HepG2 (cell line): ENCODE data around the gene PSMB3. TPM values are rescaled to one million over a fixed set of nuclear protein-coding genes. Genes with fewer than 3 reads are reported as not detected.

ENCODE experiments used
- ADNP ChIP-seq: sonication (generic); formaldehyde crosslinking; IDR thresholded peaks from 2 replicates; pipeline ENCODE4 v1.4.0; 2020; ENCODE audit warnings: missing genetic modification reagents
- ARHGAP35 ChIP-seq: sonication (generic); formaldehyde crosslinking; IDR thresholded peaks from 2 replicates; pipeline ENCODE4 v1.9.0; 2022; ENCODE audit warnings: mild to moderate bottlenecking, inconsistent platforms, moderate library complexity, missing genetic modification reagents, borderline replicate concordance
- FOXC1 ChIP-seq: sonication (generic); formaldehyde crosslinking; IDR thresholded peaks from 2 replicates; pipeline ENCODE4 v1.8.0; 2022; ENCODE audit warnings: mild to moderate bottlenecking, missing genetic modification reagents, borderline replicate concordance
- HDAC2 ChIP-seq: sonication (generic); formaldehyde crosslinking; IDR thresholded peaks from 2 replicates; pipeline ENCODE4 v1.4.0; 2020; ENCODE audit warnings: missing genetic modification reagents
- HNRNPH1 ChIP-seq: fragments of 200-400 bp; formaldehyde crosslinking; optimal IDR thresholded peaks from 2 replicates; pipeline ENCODE3; 2017; ENCODE audit warnings: mild to moderate bottlenecking, low read depth, low read length
- HNRNPK ChIP-seq: fragments of 200-400 bp; formaldehyde crosslinking; IDR thresholded peaks from 2 replicates; pipeline ENCODE4 v1.6.1; 2018; ENCODE audit warnings: low read length, low read depth, moderate library complexity, mild to moderate bottlenecking; ENCODE audit not compliant: poor library complexity, severe bottlenecking
- HOXA7 ChIP-seq: sonication (generic); formaldehyde crosslinking; IDR thresholded peaks from 2 replicates; pipeline ENCODE4 v1.8.1; 2022; ENCODE audit warnings: mild to moderate bottlenecking, missing genetic modification reagents, moderate library complexity
- MBNL3 ChIP-seq: fragments of 250-450 bp; sonication (Bioruptor Pico); conservative IDR thresholded peaks from 2 replicates; pipeline ENCODE4 v1.8.0; 2022; ENCODE audit warnings: mild to moderate bottlenecking, inconsistent platforms
- MXD4 ChIP-seq: IDR thresholded peaks from 2 replicates; pipeline ENCODE4 v1.6.1; 2016; ENCODE audit warnings: mild to moderate bottlenecking, missing biosample characterization, missing genetic modification reagents
- NCOR1 ChIP-seq: fragments of 200-600 bp; sonication (generic); IDR thresholded peaks from 2 replicates; pipeline ENCODE4 v1.7.0; 2017; ENCODE audit warnings: antibody characterized with exemption, low read length, borderline replicate concordance
- NKX3-1 ChIP-seq: sonication (generic); formaldehyde crosslinking; IDR thresholded peaks from 2 replicates; pipeline ENCODE4 v1.5.0; 2020; ENCODE audit warnings: missing genetic modification reagents
- NONO ChIP-seq, 2 experiments: fragments of 450-650 bp in 1 of 2; sonication (generic) in 1 of 2; formaldehyde crosslinking in 1 of 2; IDR thresholded peaks in 1 of 2; conservative IDR thresholded peaks in 1 of 2; 2 replicates each; pipeline versions ENCODE4 v1.6.1 to v1.8.0; 2017 to 2022; ENCODE audit warnings: mild to moderate bottlenecking in 1 of 2, missing genetic modification reagents in 1 of 2, moderate library complexity in 1 of 2
- NR2C2 ChIP-seq: sonication (generic); formaldehyde crosslinking; IDR thresholded peaks from 2 replicates; pipeline ENCODE4 v1.4.0; 2020; ENCODE audit warnings: missing genetic modification reagents, mild to moderate bottlenecking, moderate library complexity, borderline replicate concordance
- PHF8 ChIP-seq: sonication (generic); formaldehyde crosslinking; IDR thresholded peaks from 2 replicates; pipeline ENCODE4 v1.5.0; 2020; ENCODE audit warnings: missing genetic modification reagents
- ZFP36L2 ChIP-seq: sonication (generic); formaldehyde crosslinking; IDR thresholded peaks from 2 replicates; pipeline ENCODE4 v1.4.0; 2020; ENCODE audit warnings: missing genetic modification reagents
- ZFP41 ChIP-seq: sonication (generic); formaldehyde crosslinking; IDR thresholded peaks from 2 replicates; pipeline ENCODE4 v1.4.0; 2020; ENCODE audit warnings: mild to moderate bottlenecking, missing genetic modification reagents, borderline replicate concordance
- ZFY ChIP-seq: sonication (generic); formaldehyde crosslinking; IDR thresholded peaks from 2 replicates; pipeline ENCODE4 v1.4.0; 2020; ENCODE audit warnings: missing genetic modification reagents
- ZIK1 ChIP-seq: sonication (generic); formaldehyde crosslinking; IDR thresholded peaks from 2 replicates; pipeline ENCODE4 v1.5.0; 2020; ENCODE audit warnings: mild to moderate bottlenecking, low read depth, missing genetic modification reagents, borderline replicate concordance
- ZNF317 ChIP-seq: sonication (generic); formaldehyde crosslinking; IDR thresholded peaks from 2 replicates; pipeline ENCODE4 v1.5.0; 2020; ENCODE audit warnings: mild to moderate bottlenecking, missing genetic modification reagents
- ZNF816 ChIP-seq: sonication (generic); formaldehyde crosslinking; IDR thresholded peaks from 2 replicates; pipeline ENCODE4 v1.8.0; 2022; ENCODE audit warnings: missing genetic modification reagents, mild to moderate bottlenecking, borderline replicate concordance
- polyA plus RNA-seq, 8 experiments: library from polyadenylated mRNA; depleted of rRNA in 3 of 8; stranded (reverse) in 7 of 8; unstranded in 1 of 8; fragments of >200 nt; fragmentation: Illumina TruSeq in 4 of 8; extraction: Trizol in 4 of 8; gene quantifications; 2 replicates each; pipeline versions ENCODE4 v1.2.1 to v1.2.3, GENCODE V29; 2011 to 2016; ENCODE audit warnings: low read depth in 4 of 8, missing spikeins in 1 of 8, mixed read lengths in 1 of 8; ENCODE audit not compliant: insufficient read depth in 1 of 8
- total RNA-seq, 5 experiments: library from RNA; depleted of rRNA; stranded (reverse); fragments of >200 nt; fragmentation: Illumina TruSeq; extraction: Trizol; gene quantifications; 2 replicates each; pipeline ENCODE4 v1.2.3, GENCODE V29; 2016; ENCODE audit warnings: low read depth in 1 of 5
- TF ChIP-seq, protein P1 (sequence below): sonication (generic); formaldehyde crosslinking; IDR thresholded peaks from 2 replicates; pipeline ENCODE4 v1.9.0; 2021; ENCODE audit warnings: missing genetic modification reagents, borderline replicate concordance
- TF ChIP-seq, protein P2 (sequence below): sonication (generic); formaldehyde crosslinking; IDR thresholded peaks from 2 replicates; pipeline ENCODE4 v1.9.0; 2021; ENCODE audit warnings: missing genetic modification reagents, borderline replicate concordance
- TF ChIP-seq, protein P3 (sequence below): sonication (generic); formaldehyde crosslinking; IDR thresholded peaks from 2 replicates; pipeline ENCODE4 v1.4.0; 2020; ENCODE audit warnings: missing genetic modification reagents

Gene PSMB3
- total and polyA plus RNA-seq, 2 of the 13 experiments (the other 11 are each of a cell fraction or from before 2014, with no cell fraction given) = 366 to 517 TPM

DNA sequence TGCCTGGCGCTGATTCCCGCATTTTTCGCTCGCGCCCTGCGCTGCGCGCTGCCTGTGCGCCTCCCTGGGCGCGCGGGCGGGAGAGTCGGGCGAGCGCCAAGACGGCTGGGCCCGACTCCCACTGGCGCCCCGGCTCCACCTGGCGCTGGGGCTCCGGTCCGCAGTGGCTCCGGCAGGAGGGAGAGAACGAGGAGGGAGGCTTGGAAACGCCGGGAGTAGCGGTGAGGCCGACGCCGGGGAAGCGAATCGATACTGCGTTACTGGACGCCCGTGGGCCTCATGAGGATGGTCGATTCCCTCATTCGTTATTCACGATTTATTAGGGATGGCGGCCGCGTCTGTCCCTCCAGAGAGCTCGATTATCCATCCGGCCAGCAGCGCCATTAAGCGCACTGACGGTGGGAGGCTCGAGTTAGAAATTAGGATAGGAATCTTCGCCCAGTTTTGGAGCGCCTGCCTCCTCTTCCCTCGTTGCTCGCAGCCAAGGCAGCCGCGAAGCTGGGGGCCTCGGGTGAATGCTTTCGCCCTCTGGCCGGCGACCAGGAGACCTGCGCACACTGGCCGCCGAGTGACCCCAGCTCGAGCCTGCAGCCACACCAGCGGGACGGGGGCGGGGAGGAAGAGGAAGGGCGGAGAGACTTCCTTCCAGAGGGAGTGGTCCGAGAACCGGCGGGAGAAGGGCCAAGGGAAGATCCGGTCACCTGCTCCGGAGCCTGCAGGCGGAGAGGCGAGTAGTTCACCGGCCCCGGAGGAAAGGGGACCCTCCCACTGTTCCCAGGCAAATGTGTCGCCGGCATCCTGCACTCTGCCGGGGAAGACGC is 3.1 kb upstream of the PSMB3 start (continued):
- TF ChIP-seq HNRNPH1 = no peak
- TF ChIP-seq MBNL3 (CRISPR knock-in tag) = no peak
- peak; percentile 81; the same call in 1 of the 2 replicates for TF ChIP-seq FOXC1 (CRISPR knock-in tag)
- TF ChIP-seq ZFP41 (CRISPR knock-in tag) = peak; percentile 64; the same call in 1 of the 2 replicates
- TF ChIP-seq ZFP36L2 (CRISPR knock-in tag) = no peak; the same call in 1 of the 2 replicates
- TF ChIP-seq NONO (IDR thresholded peaks at IDR 0.05) = no peak
- TF ChIP-seq NONO (CRISPR knock-in tag; conservative IDR thresholded peaks at IDR 0.05) = peak; percentile 95
- TF ChIP-seq, protein P1, sequence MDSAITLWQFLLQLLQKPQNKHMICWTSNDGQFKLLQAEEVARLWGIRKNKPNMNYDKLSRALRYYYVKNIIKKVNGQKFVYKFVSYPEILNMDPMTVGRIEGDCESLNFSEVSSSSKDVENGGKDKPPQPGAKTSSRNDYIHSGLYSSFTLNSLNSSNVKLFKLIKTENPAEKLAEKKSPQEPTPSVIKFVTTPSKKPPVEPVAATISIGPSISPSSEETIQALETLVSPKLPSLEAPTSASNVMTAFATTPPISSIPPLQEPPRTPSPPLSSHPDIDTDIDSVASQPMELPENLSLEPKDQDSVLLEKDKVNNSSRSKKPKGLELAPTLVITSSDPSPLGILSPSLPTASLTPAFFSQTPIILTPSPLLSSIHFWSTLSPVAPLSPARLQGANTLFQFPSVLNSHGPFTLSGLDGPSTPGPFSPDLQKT (CRISPR knock-in tag) = peak; percentile 88; the same call in 1 of the 2 replicates
- TF ChIP-seq, protein P2, sequence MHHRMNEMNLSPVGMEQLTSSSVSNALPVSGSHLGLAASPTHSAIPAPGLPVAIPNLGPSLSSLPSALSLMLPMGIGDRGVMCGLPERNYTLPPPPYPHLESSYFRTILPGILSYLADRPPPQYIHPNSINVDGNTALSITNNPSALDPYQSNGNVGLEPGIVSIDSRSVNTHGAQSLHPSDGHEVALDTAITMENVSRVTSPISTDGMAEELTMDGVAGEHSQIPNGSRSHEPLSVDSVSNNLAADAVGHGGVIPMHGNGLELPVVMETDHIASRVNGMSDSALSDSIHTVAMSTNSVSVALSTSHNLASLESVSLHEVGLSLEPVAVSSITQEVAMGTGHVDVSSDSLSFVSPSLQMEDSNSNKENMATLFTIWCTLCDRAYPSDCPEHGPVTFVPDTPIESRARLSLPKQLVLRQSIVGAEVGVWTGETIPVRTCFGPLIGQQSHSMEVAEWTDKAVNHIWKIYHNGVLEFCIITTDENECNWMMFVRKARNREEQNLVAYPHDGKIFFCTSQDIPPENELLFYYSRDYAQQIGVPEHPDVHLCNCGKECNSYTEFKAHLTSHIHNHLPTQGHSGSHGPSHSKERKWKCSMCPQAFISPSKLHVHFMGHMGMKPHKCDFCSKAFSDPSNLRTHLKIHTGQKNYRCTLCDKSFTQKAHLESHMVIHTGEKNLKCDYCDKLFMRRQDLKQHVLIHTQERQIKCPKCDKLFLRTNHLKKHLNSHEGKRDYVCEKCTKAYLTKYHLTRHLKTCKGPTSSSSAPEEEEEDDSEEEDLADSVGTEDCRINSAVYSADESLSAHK (CRISPR knock-in tag) = no peak
- peak; percentile 75 for TF ChIP-seq PHF8 (CRISPR knock-in tag)
- TF ChIP-seq ADNP (CRISPR knock-in tag) = no peak; the same call in 1 of the 2 replicates
- TF ChIP-seq ZNF816 (CRISPR knock-in tag) = no peak
- TF ChIP-seq HDAC2 (CRISPR knock-in tag) = peak; percentile 77
- peak; percentile 24; the same call in 1 of the 2 replicates for TF ChIP-seq NCOR1
- peak; percentile 34 for TF ChIP-seq ZNF317 (CRISPR knock-in tag)
- no peak; the same call in 1 of the 2 replicates for TF ChIP-seq MXD4 (CRISPR knock-in tag)
- peak; percentile 70; the same call in 1 of the 2 replicates for TF ChIP-seq HOXA7 (CRISPR knock-in tag)
- TF ChIP-seq ZIK1 (CRISPR knock-in tag) = no peak; the same call in 1 of the 2 replicates
- no peak for TF ChIP-seq HNRNPK
- TF ChIP-seq NKX3-1 (CRISPR knock-in tag) = peak; percentile 67
- TF ChIP-seq ZFY (CRISPR knock-in tag) = peak; percentile 54
- TF ChIP-seq NR2C2 (CRISPR knock-in tag) = peak; percentile 69
- TF ChIP-seq, protein P3, sequence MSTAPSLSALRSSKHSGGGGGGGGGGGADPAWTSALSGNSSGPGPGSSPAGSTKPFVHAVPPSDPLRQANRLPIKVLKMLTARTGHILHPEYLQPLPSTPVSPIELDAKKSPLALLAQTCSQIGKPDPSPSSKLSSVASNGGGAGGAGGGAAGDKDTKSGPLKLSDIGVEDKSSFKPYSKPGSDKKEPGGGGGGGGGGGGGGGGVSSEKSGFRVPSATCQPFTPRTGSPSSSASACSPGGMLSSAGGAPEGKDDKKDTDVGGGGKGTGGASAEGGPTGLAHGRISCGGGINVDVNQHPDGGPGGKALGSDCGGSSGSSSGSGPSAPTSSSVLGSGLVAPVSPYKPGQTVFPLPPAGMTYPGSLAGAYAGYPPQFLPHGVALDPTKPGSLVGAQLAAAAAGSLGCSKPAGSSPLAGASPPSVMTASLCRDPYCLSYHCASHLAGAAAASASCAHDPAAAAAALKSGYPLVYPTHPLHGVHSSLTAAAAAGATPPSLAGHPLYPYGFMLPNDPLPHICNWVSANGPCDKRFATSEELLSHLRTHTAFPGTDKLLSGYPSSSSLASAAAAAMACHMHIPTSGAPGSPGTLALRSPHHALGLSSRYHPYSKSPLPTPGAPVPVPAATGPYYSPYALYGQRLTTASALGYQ (CRISPR knock-in tag) = no peak; the same call in 1 of the 2 replicates
- TF ChIP-seq ARHGAP35 (CRISPR knock-in tag) = peak; percentile 31; the same call in 1 of the 2 replicates
